HG03378 (cell line): ENCODE measurements around the gene WDR5.
"Not testable (repeated sequence)": the region's sequence is repeated elsewhere in the genome, so short reads cannot be mapped to it uniquely, and the experiment has no call there.

Experiments
- ATAC-seq: cut with Tn5 transposase; IDR thresholded peaks from one replicate; pipeline ENCODE4 v1.9.1; 2021; ENCODE audit warnings: mild to moderate bottlenecking, moderate library complexity; ENCODE audit not compliant: unreplicated experiment

Gene WDR5

DNA sequence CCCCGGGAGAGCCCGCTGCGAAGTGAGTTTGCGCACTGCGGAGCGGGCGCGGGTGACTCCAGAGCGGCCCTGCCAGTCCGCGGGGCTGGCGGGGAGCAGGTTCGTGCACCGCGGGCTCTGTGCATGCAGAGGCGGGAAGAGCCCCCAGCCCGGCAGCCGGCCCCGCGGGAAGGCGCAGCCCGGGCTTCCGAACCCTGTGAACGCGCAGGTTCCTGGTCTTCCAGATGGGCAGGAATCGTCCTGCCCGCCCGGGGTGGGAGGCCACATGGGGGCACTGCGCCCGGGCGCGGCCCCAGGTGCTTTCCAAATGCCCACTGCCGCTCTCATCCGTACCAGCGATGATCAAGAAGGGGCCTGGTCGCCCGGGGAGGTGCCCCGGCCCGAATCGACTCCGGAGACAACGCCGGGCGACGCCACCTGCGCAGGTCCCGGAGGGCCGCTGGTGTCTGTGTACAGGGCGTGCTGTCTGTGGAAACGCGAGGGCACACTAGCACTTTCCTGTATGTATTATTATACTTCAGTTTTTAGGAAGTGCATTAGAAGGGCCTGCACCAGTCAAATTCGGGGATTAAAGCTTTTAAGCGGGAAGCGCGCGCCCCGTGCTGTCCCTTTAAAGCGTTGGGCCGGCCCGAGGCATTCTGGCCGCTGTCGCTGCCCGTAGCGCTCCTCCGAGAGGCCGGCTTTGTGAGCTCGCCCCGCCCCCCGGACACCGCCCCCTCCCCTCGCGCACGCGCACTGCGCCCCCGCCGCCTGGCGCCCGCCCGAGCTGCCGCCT is at the start of gene WDR5:
Gene WDR5 (plus strand): TSS at position 740 of the 775 bp plus-strand sequence. CDS start 3,796 bp downstream, outside the sequence.
- peak; percentile 47 for ATAC-seq

DNA sequence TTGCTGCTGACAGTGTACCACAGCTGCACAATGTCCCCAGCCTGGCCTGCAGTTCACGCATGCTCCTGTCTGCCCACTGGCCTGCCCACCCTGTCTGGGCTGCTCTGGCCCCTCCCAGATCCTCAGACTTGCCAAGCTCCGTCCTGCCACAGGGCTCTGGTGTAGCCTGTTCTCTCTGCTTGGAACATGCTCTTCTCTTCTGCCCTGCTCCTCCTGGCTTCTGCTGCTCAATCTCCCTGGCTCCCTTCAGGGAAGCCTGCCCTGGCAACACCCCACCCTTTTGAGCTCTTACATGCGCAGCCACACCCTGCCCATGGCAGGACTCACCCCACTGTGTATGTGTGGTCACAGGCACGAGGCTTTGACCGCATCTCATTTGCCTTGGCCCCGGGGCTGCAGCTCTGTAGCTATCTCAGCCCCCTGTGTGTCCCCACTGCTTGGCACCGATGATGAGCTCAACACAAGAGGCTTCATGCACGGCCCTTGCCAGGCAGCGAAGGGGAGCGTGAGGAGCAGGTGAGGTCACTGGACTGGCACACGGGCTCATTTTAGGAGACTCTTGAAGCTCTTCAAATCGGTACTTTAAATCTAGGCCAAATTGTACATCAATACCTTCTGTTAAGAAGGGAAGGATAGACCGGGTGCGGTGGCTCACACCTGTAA is 47.7 kb upstream of the WDR5 start:
- ATAC-seq: no peak

DNA sequence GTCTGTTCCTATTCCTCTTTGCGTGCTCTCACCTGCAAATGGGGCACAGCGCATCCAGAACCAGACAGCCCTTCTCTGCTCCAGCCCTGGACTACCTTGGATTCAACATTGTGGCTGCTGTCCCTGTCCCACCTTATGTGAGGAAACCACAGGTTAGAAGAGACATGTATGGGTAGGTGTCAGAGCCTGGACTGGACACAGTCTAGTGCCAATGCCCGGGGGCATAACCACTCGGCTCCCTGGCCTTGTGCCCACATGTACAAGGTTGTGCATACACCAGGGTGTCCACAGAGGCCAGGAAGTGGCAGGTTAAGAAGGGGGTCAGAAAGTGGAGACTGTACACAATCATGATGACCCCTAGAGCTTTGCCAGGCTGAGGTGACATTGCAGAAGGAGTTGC is 45.9 kb upstream of the WDR5 start:
- no peak for ATAC-seq

DNA sequence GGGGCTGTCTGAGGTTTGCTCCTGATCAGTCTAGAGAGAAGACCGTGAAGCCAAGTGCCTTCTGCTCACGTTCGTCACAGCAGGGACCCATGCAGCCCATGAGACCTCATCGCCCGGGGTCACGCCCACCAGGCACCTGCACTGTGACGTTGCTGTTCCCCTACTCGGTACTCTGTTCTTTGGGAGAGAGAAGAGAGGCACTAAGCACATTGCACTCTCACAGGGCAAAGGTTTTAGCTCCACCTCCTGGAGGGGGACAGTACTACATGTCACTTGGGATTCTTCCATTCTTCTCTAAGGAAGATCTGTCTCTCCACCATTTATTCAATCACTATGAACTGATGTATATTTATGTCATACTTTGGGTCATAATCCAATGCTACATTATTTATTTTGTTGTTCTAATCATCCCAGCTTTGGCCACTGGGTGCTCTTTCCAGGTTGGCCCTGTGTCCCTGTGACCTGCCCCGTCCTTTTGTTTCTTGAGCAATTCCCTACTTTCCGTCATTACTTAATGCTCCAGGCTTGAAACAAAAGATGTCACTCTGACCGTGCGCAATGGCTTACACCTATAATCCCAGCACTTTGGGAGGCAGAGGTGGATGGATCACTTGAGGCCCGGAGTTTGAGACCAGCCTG is 36.6 kb upstream of the WDR5 start:
- no peak for ATAC-seq

DNA sequence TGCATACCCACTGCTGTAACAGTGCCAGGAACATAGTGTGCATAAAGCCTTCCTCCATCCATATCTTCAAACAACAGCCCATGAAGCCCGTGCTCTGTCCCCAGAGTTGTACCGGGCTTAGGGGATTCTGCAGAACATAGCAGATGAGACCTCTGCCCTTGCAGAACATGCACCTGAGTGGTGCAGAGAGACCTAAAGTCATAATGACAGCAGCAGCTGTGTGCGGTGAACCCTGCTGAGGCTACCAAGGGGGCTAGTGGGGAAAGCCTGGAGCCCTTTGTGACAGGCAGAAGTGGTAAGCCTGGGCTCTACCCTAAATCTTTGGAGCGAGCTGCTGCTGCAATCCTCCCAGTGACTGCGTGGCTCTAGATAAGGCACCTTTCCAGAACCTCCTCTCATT is 35.8 kb upstream of the WDR5 start:
- no peak for ATAC-seq

DNA sequence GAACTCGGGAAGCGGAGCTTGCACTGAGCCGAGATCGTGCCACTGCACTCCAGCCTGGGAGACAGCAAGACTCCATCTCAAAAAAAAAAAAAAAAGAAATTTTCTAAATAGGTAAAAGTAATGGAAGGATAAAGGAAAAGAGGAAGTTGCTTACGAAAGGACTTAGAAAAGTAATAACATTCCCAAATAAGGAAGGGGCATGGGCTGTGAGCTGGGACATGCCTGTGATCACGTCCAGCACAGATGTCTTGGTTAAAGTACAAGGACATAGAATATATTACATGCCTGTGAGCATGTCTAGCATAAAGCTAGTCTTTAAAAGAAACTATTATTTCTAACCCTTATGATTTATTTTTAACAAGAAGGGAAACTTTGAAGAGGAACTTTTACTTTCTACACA is 34.7 kb upstream of the WDR5 start:
- not testable (repeated sequence) for ATAC-seq

DNA sequence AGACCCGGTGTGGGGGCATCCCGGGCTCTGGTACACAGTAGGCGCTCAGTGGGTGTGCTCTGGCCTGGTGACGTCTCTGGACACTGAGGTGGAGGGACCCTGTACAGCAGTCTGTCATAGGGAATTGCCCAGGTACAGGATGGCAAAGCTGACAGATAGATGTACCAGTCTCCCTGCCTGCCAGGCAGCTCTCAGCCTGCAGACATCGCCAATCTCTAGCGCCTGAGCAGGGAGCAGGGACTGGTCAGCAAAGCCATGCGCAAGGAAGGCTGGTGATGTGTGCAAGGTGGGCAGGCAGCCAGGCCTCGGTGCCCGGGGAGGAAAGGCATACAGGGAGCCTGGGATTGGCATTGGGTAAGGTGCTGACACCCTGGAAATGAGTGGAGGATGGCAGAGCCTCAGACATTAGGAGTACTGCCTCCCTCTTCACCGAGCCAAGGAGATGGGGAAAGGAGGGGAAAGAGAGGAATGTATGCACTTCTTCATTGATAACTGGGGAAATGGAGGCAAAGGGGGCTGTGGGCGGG is 34.2 kb upstream of the WDR5 start:
- ATAC-seq: no peak

DNA sequence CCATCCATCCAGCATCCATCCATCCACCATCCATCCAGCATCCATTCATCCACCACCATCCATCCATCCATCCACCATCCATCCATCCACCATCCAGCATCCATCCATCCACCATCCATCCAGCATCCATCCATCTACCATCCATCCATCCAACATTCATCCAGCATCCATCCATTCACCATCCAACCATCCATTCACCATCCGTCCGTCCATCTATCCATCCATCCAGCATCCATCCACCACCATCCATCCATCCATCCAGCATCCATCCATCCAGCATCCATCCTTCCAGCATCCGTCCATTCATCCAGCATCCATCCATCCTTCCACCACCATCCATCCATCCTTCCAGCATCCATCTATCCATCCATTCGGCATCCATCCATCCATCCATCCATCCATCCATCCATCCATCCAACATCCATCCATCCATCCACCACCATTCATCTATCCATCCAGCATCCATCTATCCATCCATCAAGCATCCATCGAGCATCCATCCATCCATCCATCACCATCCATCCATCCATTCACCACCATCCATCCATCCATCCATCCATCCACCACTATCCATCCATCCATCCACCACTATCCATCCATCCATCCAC is 32.4 kb upstream of the WDR5 start:
- ATAC-seq: no peak

DNA sequence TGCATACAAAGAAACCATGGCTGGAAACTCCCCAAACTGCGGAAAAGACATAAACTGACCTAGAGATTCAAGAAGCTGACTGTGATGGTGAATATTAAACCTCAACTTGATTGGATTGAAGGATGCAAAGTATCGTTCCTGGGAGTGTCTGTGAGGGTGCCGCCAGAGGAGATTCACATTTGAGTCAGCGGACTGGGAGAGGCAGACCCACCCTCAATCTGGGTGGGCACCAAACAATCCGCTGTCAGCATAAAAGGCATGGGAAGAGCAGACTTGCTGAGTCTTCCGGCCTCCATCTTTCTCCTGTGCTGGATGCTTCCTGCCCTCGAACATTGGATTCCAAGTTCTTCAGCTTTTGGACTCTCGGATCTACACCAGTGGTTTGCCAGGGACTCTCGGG is 24.8 kb upstream of the WDR5 start:
- ATAC-seq: no peak

DNA sequence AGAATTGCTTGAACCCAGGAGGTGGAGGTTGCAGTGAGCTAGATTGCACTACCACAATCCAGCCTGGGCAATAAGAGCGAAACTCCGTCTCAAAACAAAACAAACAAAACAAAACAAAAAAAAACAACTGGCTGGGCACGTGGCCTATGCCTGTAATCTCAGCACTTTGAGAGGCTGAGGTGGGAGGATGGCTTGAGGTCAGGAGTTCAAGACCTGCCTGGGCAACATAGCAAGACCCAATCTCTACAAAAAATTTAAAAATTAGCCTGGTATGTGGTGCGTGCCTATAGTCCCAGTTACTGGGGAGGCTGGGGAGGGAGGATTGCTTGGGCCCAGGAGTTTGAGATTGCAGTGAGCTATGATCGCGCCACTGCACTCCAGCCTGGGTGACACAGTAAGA is 23.3 kb upstream of the WDR5 start:
- ATAC-seq: no peak

DNA sequence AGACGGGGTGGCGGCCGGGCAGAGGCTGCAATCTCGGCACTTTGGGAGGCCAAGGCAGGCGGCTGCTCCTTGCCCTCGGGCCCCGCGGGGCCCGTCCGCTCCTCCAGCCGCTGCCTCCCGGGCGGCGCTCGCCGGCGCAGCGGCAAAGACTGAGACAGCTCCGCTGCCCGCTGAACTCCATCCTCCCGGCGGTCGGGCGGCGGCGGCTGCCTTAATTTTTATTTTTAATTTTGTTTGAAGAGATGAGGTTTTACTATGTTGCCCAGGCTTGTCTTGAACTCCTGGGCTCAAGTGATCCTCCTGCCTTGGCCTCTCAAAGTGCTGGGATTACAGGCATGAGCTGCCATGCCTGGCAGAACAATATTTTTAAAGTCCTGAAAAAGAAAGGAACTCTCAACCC is 16.9 kb upstream of the WDR5 start:
- not testable (repeated sequence) for ATAC-seq

DNA sequence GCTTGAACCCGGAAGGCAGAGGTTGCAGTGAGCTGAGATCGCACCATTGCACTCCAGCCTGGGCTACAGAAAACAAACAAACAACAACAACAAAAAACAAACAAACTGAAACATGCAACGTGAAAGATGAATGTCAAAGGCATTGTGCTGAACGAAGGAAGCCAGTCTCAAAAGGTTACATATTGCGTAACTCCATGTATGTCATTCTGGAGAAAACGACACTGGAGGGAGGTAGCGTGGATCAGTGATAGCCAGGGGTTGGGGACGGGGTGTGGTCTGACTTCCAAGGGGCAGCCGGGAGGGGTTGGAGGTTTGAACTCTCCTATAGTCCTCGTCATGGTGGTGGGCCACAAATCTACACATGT is 12.1 kb upstream of the WDR5 start:
- no peak for ATAC-seq

DNA sequence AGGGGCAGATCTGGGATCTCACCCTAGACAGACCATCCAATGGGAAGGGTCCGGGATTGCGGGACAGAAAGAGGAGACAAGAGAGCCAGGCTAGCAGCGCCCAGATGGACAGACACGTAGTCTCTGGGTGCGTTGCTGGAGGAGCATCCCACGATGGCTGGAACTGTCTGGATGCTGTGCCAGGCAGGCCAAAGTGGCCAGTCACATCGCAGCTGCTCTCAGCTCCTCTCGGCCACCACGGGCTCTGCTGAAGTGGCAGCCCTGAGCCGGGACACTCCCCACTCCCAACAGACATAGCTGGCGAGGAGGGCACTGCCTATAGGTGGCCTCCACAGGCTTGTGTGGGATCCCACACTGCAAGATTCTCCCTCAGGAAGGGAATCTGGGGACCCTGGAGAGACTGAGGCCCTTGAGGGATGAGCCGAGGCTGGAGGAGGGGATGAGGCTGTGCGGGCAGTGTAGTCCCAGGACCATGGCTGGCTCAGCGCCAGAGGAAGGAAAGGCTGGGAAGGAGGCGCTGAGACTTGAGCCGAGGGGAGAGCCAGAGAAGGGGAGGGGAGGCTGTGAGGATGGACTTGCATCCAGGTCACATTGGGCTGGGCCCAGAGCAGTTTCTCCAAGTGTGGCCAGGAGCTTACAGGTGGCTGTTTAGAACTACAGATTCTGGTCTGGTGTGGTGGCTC is 10.3 kb upstream of the WDR5 start:
- ATAC-seq: no peak

DNA sequence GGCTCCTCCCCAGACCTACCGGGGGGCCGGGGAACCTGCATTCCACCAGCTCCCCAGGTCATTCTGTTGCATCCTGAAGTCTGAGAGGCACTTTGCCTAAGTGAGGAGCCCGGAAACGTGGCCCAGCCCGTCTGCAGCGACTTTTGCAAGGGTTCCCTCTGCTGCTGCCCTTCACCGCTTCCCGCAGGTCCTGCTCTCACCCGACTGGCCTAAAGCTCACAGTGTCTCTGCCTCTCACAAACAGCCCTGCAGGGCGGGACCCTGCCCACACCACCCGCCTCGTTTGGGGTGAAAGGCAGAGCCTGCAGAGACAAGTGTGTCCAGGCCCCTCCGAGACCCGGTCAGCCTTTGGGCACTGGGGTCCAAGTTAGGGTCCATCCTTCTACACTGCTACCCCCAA is 9.5 kb upstream of the WDR5 start:
- no peak for ATAC-seq

DNA sequence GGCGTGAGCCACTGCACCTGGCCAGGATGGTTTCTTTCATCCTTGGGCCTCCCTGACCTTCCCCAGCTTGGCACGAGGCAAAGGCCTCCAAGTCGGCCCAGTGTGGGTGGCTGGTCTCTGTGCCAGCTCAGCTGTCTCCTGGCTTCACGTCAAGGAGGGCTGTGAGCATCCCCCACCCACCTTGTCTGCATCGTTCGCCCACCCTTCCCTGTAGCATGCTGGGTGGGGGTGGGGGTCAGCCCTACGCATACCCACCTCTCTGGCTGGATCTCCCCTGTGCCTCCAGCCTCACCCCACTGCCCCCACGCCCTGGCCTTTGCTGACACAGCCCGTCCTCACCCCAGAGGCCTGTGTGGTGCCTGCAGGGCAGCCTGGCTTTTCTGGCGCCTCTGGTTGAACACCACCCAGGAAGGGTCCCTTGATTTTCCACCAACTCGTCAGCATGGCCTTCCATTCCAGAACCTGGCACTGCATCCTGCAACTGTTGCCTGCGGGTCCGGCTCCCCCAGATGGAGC is 8.8 kb upstream of the WDR5 start:
- ATAC-seq: no peak

DNA sequence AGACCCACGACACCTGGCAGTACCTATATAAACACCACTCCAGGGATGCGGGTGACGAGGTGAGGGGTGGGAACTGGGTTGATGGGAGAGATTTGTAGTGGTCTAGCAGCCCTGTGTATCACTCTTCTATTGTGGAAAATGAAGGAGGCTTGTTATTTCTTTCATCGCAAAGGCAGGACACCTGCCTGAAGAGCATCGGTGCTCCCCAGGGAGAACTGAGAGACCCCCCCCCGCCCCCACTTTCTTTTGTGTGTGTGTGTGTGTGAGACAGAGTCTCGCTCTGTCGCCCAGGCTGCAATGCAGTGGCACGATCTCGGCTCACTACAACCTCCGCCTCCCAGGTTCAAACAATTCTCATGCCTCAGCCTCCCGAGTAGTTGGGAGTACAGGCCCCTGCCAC is 8.3 kb upstream of the WDR5 start:
- ATAC-seq: no peak

DNA sequence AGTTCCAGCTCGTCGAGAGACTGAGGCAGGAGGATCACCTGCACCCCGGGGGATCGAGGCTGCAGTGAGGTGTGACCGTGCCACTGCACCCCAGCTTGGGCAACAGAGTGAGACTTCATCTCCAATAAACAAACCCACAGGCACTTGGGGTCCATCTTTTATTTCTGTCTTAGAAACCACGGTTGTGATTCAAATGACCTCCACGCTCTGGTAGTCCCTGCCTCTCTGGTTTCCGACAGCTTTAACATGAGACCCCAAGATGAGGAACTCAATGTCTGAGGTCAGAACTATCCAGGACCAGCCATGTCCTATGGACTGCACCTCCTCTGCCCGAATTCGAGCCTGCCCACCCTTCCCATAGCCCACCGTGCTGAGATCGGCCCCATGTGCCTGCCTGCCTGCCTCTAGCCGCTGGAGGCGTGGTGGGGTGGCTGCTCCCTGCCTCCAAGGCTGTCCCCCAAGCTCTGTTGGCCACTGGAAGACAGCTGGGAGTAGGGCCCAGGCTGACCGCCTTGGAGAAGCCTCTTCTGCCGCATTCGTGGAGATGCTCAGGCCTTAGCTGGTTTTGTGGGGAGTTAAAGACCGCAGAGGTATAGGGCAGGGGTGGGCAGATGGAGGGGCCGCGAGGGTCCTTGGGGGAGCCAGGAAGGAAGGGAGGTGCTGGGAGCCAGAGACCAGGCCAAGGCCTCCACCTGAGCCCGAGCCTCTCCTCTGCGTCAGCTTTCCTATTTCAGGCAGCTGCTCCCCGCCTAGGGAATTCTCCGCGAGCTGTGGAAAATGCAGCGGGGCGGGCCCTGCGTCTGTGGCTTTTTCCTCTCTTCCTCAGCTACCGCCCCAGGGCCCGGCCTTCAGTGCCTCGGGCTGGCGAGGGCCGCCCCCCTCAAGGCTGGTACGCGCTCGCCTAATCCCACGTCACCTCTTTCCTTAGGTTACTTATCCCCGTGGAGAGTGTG is 6.9 kb upstream of the WDR5 start:
- no peak for ATAC-seq

DNA sequence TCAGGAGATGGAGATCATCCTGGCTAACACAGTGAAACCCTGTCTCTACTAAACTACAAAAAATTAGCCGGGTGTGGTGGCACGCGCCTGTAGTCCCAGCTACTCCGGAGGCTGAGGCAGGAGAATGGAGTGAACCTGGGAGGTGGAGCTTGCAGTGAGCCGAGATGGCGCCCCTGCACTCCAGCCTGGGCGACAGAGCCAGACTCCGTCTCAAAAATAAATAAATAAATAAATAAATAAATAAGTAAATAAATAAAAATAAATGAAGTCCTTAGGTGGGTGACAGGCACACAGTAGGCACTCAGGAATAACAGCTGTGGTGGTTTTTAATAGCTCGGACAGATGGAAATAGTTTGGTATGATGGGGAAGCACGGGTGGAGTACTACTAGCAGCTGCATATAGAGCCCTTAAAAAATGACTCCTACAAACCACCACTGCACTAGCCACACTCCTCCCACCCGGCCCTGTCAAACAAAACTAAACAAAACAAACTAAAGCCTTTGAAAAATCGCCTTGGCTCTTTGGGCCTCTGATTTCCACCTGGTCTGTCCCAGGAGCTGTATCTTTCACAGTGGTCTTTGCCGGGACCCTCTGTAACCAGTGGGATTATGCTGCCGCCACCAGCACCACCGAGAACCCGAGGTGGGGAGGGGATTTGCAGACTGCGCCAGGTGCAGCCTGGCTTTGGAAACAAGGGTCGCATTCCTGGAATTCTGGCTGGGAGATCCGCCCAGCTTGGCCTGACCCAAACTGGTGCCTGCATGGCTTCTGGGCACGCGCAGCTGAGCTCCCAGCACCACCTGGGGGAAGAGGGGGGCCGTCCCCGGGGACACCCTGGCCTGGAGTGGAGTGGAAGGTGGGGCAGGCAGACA is 5.1 kb upstream of the WDR5 start:
- no peak for ATAC-seq
